ENCODE measurements around the gene AKR1C3. TPM values are rescaled to one million over a fixed set of nuclear protein-coding genes. Genes with fewer than 3 reads are reported as not detected.

Gene AKR1C3
- 36.9 and 38.8 TPM in 2 replicates for total RNA-seq

GRCh38 chr10:5094265-5095205, at the start of gene AKR1C3:
Gene AKR1C3 (plus strand): TSS chr10:5094414. CDS start chr10:5094445, 31 bp downstream.

Other genes starting within 250 kb of the AKR1C3 start
- 49.7 and 63.3 TPM in 2 replicates for gene AKR1C1, start 131.0 kb upstream of the AKR1C3 start, total RNA-seq
- 167 and 181 TPM in 2 replicates for gene AKR1C2, start 90.6 kb upstream of the AKR1C3 start, total RNA-seq
- not detected in 2 replicates for gene AKR1C8, start 90.7 kb downstream of the AKR1C3 start, total RNA-seq
- not detected in 2 replicates for gene AKR1C4, start 102.4 kb downstream of the AKR1C3 start, total RNA-seq

All from airway epithelial cell (primary cell).